ENCODE measurements around the gene ING4.

ING4 gene

GRCh38 chr12:6664902-6665301 is 2.0 kb upstream of the ING4 start:
- DNase-seq, result no peak
- ChIA-PET POLR2A (no interaction called here), CTCF (interaction anchor here (0.6 to 5.9 kb wide), 11 partner anchors 9 to 129 kb away, joined by 3 to 39 read pairs (median 4); partner anchors contain the start of gene ZNF384)
- Histone ChIP-seq H3K4me3 (ENCODE audit: control insufficient read depth in 1 of 7, extremely low read depth in 1 of 7, insufficient read depth in 4 of 7, low read depth in 2 of 7, low read length in 6 of 7) (no peak overlapping the region), H3K27ac (ENCODE audit: insufficient read depth in 1 of 2, low read depth in 1 of 2, low read length in 2 of 2, poor library complexity in 1 of 2, severe bottlenecking in 2 of 2) (no peak overlapping the region), H3K36me3 (ENCODE audit: control insufficient read depth in 4 of 4, insufficient read depth in 4 of 4, low read length in 3 of 4) (peaks cover 6 to 38% (median 29%) of the 10 kb centered on the region in 4 experiments), H3K9me3 (ENCODE audit: control extremely low read depth in 1 of 5, control insufficient read depth in 4 of 5, insufficient read depth in 2 of 5, low read depth in 1 of 5, low read length in 4 of 5) (no peaks in the 10 kb centered on the region), H3K27me3 (replicated peaks in 2 of 5; ENCODE audit: control insufficient read depth in 4 of 5, insufficient read depth in 5 of 5, low read length in 4 of 5) (no peaks in the 10 kb centered on the region), H3K4me1 (ENCODE audit: control extremely low read depth in 1 of 4, control insufficient read depth in 4 of 4, insufficient read depth in 4 of 4, low read length in 3 of 4) (peaks cover 8 to 16% (median 13%) of the 10 kb centered on the region in 4 experiments)
- 100% methylated on average over 1 of the region's 2 CpGs for WGBS (ENCODE audit: insufficient coverage)

- H3K9me3 ChIP-seq (ENCODE audit: control extremely low read depth in 1 of 5, control insufficient read depth in 4 of 5, insufficient read depth in 2 of 5, low read depth in 1 of 5, low read length in 4 of 5), result no peaks in the 10 kb centered on the region
- no peak for DNase-seq
- H3K27ac ChIP-seq (ENCODE audit: insufficient read depth in 1 of 2, low read depth in 1 of 2, low read length in 2 of 2, poor library complexity in 1 of 2, severe bottlenecking in 2 of 2), result peak overlapping the region; percentile 90 to 91
- CTCF ChIA-PET, result interaction anchor here (1.2 to 2.3 kb wide), 2 partner anchors 39 to 41 kb away, joined by 3 to 7 read pairs; no protein-coding TSS in a partner anchor
- peak overlapping the region; percentile 57 to 95 (median 87) for H3K4me3 ChIP-seq (ENCODE audit: control insufficient read depth in 1 of 7, extremely low read depth in 1 of 7, insufficient read depth in 4 of 7, low read depth in 2 of 7, low read length in 6 of 7)
- peaks cover 8 to 16% (median 13%) of the 10 kb centered on the region in 4 experiments for H3K4me1 ChIP-seq (ENCODE audit: control extremely low read depth in 1 of 4, control insufficient read depth in 4 of 4, insufficient read depth in 4 of 4, low read length in 3 of 4)
- WGBS (ENCODE audit: insufficient coverage), result 6% methylated on average over 6 of the region's 10 CpGs
- H3K36me3 ChIP-seq (ENCODE audit: control insufficient read depth in 4 of 4, insufficient read depth in 4 of 4, low read length in 3 of 4), result peaks cover 6 to 25% (median 16%) of the 10 kb centered on the region in 4 experiments
- POLR2A ChIA-PET, result no interaction called here
- no peaks in the 10 kb centered on the region for H3K27me3 ChIP-seq (replicated peaks in 2 of 5; ENCODE audit: control insufficient read depth in 4 of 5, insufficient read depth in 5 of 5, low read length in 4 of 5)
Observed at GRCh38 chr12:6662602-6662905, 365 bp downstream of the ING4 start.

- peaks cover 24 to 75% (median 41%) of the 10 kb centered on the region in 4 experiments for H3K36me3 ChIP-seq (ENCODE audit: control insufficient read depth in 4 of 4, insufficient read depth in 4 of 4, low read length in 3 of 4)
- POLR2A ChIA-PET, result no interaction called here
- CTCF ChIA-PET, result interaction anchor here (0.9 to 3.5 kb wide), 2 partner anchors 32 to 127 kb away, joined by 3 to 18 read pairs; no protein-coding TSS in a partner anchor
- H3K27ac ChIP-seq (ENCODE audit: insufficient read depth in 1 of 2, low read depth in 1 of 2, low read length in 2 of 2, poor library complexity in 1 of 2, severe bottlenecking in 2 of 2), result no peak overlapping the region
- WGBS (ENCODE audit: insufficient coverage), result 100% methylated on average over 3 of the region's 5 CpGs
- H3K9me3 ChIP-seq (ENCODE audit: control extremely low read depth in 1 of 5, control insufficient read depth in 4 of 5, insufficient read depth in 2 of 5, low read depth in 1 of 5, low read length in 4 of 5), result no peaks in the 10 kb centered on the region
- no peak for DNase-seq
- H3K27me3 ChIP-seq (replicated peaks in 2 of 5; ENCODE audit: control insufficient read depth in 4 of 5, insufficient read depth in 5 of 5, low read length in 4 of 5), result no peaks in the 10 kb centered on the region
- H3K4me3 ChIP-seq (ENCODE audit: control insufficient read depth in 1 of 7, extremely low read depth in 1 of 7, insufficient read depth in 4 of 7, low read depth in 2 of 7, low read length in 6 of 7), result no peak overlapping the region
- H3K4me1 ChIP-seq (ENCODE audit: control extremely low read depth in 1 of 4, control insufficient read depth in 4 of 4, insufficient read depth in 4 of 4, low read length in 3 of 4), result no peaks in the 10 kb centered on the region
Observed at GRCh38 chr12:6653987-6654386, 8.9 kb downstream of the ING4 start.

- peaks cover 20 to 71% (median 42%) of the 10 kb centered on the region in 4 experiments for H3K36me3 ChIP-seq (ENCODE audit: control insufficient read depth in 4 of 4, insufficient read depth in 4 of 4, low read length in 3 of 4)
- WGBS (ENCODE audit: insufficient coverage), result 100% methylated on average over 1 of the region's 1 CpG
- no peaks in the 10 kb centered on the region for H3K9me3 ChIP-seq (ENCODE audit: control extremely low read depth in 1 of 5, control insufficient read depth in 4 of 5, insufficient read depth in 2 of 5, low read depth in 1 of 5, low read length in 4 of 5)
- ChIA-PET POLR2A (no interaction called here), CTCF (interaction anchor here (0.9 kb wide), 1 partner anchor 128 kb away, joined by 3 read pairs; no protein-coding TSS in a partner anchor)
- no peak overlapping the region for H3K27ac ChIP-seq (ENCODE audit: insufficient read depth in 1 of 2, low read depth in 1 of 2, low read length in 2 of 2, poor library complexity in 1 of 2, severe bottlenecking in 2 of 2)
- no peaks in the 10 kb centered on the region for H3K27me3 ChIP-seq (replicated peaks in 2 of 5; ENCODE audit: control insufficient read depth in 4 of 5, insufficient read depth in 5 of 5, low read length in 4 of 5)
- no peak overlapping the region for H3K4me3 ChIP-seq (ENCODE audit: control insufficient read depth in 1 of 7, extremely low read depth in 1 of 7, insufficient read depth in 4 of 7, low read depth in 2 of 7, low read length in 6 of 7)
- no peak for DNase-seq
- H3K4me1 ChIP-seq (ENCODE audit: control extremely low read depth in 1 of 4, control insufficient read depth in 4 of 4, insufficient read depth in 4 of 4, low read length in 3 of 4), result no peaks in the 10 kb centered on the region
Observed at GRCh38 chr12:6653342-6653741, 9.6 kb downstream of the ING4 start.

GRCh38 chr12:6652391-6652790 is 10.5 kb downstream of the ING4 start:
- Histone ChIP-seq H3K27ac (ENCODE audit: insufficient read depth in 1 of 2, low read depth in 1 of 2, low read length in 2 of 2, poor library complexity in 1 of 2, severe bottlenecking in 2 of 2) (no peak overlapping the region), H3K4me3 (ENCODE audit: control insufficient read depth in 1 of 7, extremely low read depth in 1 of 7, insufficient read depth in 4 of 7, low read depth in 2 of 7, low read length in 6 of 7) (no peak overlapping the region), H3K27me3 (replicated peaks in 2 of 5; ENCODE audit: control insufficient read depth in 4 of 5, insufficient read depth in 5 of 5, low read length in 4 of 5) (no peaks in the 10 kb centered on the region), H3K4me1 (ENCODE audit: control extremely low read depth in 1 of 4, control insufficient read depth in 4 of 4, insufficient read depth in 4 of 4, low read length in 3 of 4) (peaks cover 0 to 1% (median under 1%) of the 10 kb centered on the region in 4 experiments), H3K9me3 (ENCODE audit: control extremely low read depth in 1 of 5, control insufficient read depth in 4 of 5, insufficient read depth in 2 of 5, low read depth in 1 of 5, low read length in 4 of 5) (no peaks in the 10 kb centered on the region), H3K36me3 (ENCODE audit: control insufficient read depth in 4 of 4, insufficient read depth in 4 of 4, low read length in 3 of 4) (peaks cover 23 to 71% (median 45%) of the 10 kb centered on the region in 4 experiments)
- ChIA-PET CTCF (interaction anchor here (1.4 kb wide), 1 partner anchor 37 kb away, joined by 3 read pairs; no protein-coding TSS in a partner anchor), POLR2A (interaction anchor here (0.7 kb wide), 1 partner anchor 16 kb away, joined by 3 read pairs; no protein-coding TSS in a partner anchor)
- no peak for DNase-seq
- 95% methylated on average over 11 of the region's 12 CpGs for WGBS (ENCODE audit: insufficient coverage)

GRCh38 chr12:6650832-6651231 is 12.1 kb downstream of the ING4 start:
- Histone ChIP-seq H3K27me3 (replicated peaks in 2 of 5; ENCODE audit: control insufficient read depth in 4 of 5, insufficient read depth in 5 of 5, low read length in 4 of 5) (no peaks in the 10 kb centered on the region), H3K4me3 (ENCODE audit: control insufficient read depth in 1 of 7, extremely low read depth in 1 of 7, insufficient read depth in 4 of 7, low read depth in 2 of 7, low read length in 6 of 7) (no peak overlapping the region), H3K4me1 (ENCODE audit: control extremely low read depth in 1 of 4, control insufficient read depth in 4 of 4, insufficient read depth in 4 of 4, low read length in 3 of 4) (peaks cover 0 to 12% (median 4%) of the 10 kb centered on the region in 4 experiments), H3K9me3 (ENCODE audit: control extremely low read depth in 1 of 5, control insufficient read depth in 4 of 5, insufficient read depth in 2 of 5, low read depth in 1 of 5, low read length in 4 of 5) (peaks cover 0 to 5% (median 0%) of the 10 kb centered on the region in 5 experiments), H3K27ac (ENCODE audit: insufficient read depth in 1 of 2, low read depth in 1 of 2, low read length in 2 of 2, poor library complexity in 1 of 2, severe bottlenecking in 2 of 2) (no peak overlapping the region), H3K36me3 (ENCODE audit: control insufficient read depth in 4 of 4, insufficient read depth in 4 of 4, low read length in 3 of 4) (peaks cover 17 to 57% (median 44%) of the 10 kb centered on the region in 4 experiments)
- CTCF ChIA-PET, result interaction anchor here (1.4 kb wide), 1 partner anchor 35 kb away, joined by 3 read pairs; no protein-coding TSS in a partner anchor
- no peak for DNase-seq
- POLR2A ChIA-PET, result no interaction called here
- WGBS (ENCODE audit: insufficient coverage), result 95% methylated on average over 4 of the region's 8 CpGs

GRCh38 chr12:6647083-6647604 is 15.8 kb downstream of the ING4 start, which contains the start of gene ACRBP:
TSS of gene ACRBP (minus strand) at chr12:6647432. CDS start at chr12:6647366, 66 bp downstream.
- DNase-seq, result peak; percentile 51 to 71 (median 65)
- ChIA-PET POLR2A (interaction anchor here (0.5 kb wide), 1 partner anchor 108 kb away, joined by 5 read pairs; no protein-coding TSS in a partner anchor), CTCF (interaction anchor here (0.7 to 6.5 kb wide), 6 partner anchors 10 to 62 kb away, joined by 3 to 69 read pairs (median 4); partner anchors contain the start of gene LPAR5)
- H3K4me3 ChIP-seq (ENCODE audit: control insufficient read depth in 1 of 7, extremely low read depth in 1 of 7, insufficient read depth in 4 of 7, low read depth in 2 of 7, low read length in 6 of 7), result peak within 1 kb of the TSS; percentile 14 to 91 (median 77)
- peak within 1 kb of the TSS in 1 of 2 experiments; percentile 73 for H3K27ac ChIP-seq (ENCODE audit: insufficient read depth in 1 of 2, low read depth in 1 of 2, low read length in 2 of 2, poor library complexity in 1 of 2, severe bottlenecking in 2 of 2)
- H3K27me3 ChIP-seq (replicated peaks in 2 of 5; ENCODE audit: control insufficient read depth in 4 of 5, insufficient read depth in 5 of 5, low read length in 4 of 5), result no peaks in the 10 kb centered on the region
- peaks cover 3 to 29% (median 15%) of the 10 kb centered on the region in 4 experiments for H3K4me1 ChIP-seq (ENCODE audit: control extremely low read depth in 1 of 4, control insufficient read depth in 4 of 4, insufficient read depth in 4 of 4, low read length in 3 of 4)
- WGBS (ENCODE audit: insufficient coverage), result under 1% methylated on average over 35 of the region's 38 CpGs
- H3K9me3 ChIP-seq (ENCODE audit: control extremely low read depth in 1 of 5, control insufficient read depth in 4 of 5, insufficient read depth in 2 of 5, low read depth in 1 of 5, low read length in 4 of 5), result peaks cover 0 to 32% (median 0%) of the 10 kb centered on the region in 5 experiments
- H3K36me3 ChIP-seq (ENCODE audit: control insufficient read depth in 4 of 4, insufficient read depth in 4 of 4, low read length in 3 of 4), result peaks cover 11 to 32% (median 24%) of the 10 kb centered on the region in 4 experiments

All from common myeloid progenitor, CD34-positive (primary cell).